Activated CD4-positive, alpha-beta T cell treated with anti-CD3 and anti-CD28 coated beads for 36 hours (primary cell): Measurements from ENCODE around the gene KCND1. TPM values are rescaled to one million over a fixed set of nuclear protein-coding genes. Genes with fewer than 3 reads are reported as not detected.

ENCODE experiments used
- ATAC-seq: fragments of 200-7000 bp; cut with Tn5 transposase; one replicate; pipeline ENCODE4 v1.10.0; 2021; ENCODE audit warnings: mild to moderate bottlenecking, moderate library complexity
- CTCF ChIA-PET: fragments of 350-600 bp; sonication (Branson Sonifier 250); formaldehyde crosslinking; loops from one replicate; lab custom pipeline; 2021; ENCODE audit warnings: antibody characterized with exemption; lab: Charles Lee
- POLR2A ChIA-PET: fragments of 350-600 bp; sonication (Branson Sonifier 250); formaldehyde crosslinking; loops from one replicate; lab custom pipeline; 2021; ENCODE audit warnings: antibody characterized with exemption, inconsistent platforms; lab: Charles Lee
- DNase-seq: peaks from one replicate; pipeline ENCODE4 v3.0.0-alpha.2; 2020
- H3K27ac Mint-ChIP-seq: one replicate; pipeline ENCODE4 v1.8.0; 2021; ENCODE audit warnings: mixed read lengths
- H3K27me3 Mint-ChIP-seq: one replicate; pipeline ENCODE4 v1.8.0; 2021; ENCODE audit warnings: mixed read lengths
- H3K36me3 Mint-ChIP-seq: one replicate; pipeline ENCODE4 v1.8.0; 2021; ENCODE audit warnings: low read depth, mixed read lengths
- H3K4me1 Mint-ChIP-seq: one replicate; pipeline ENCODE4 v1.8.0; 2021; ENCODE audit warnings: mixed read lengths
- H3K4me3 Mint-ChIP-seq: one replicate; pipeline ENCODE4 v1.8.0; 2021; ENCODE audit warnings: mild to moderate bottlenecking, moderate library complexity, mixed read lengths
- H3K9me3 Mint-ChIP-seq: one replicate; pipeline ENCODE4 v1.8.0; 2021; ENCODE audit warnings: low read depth, mixed read lengths
- intact Hi-C, 2 experiments: fragments of 100-400 bp; cut with DNase I in 1 of 2; cut with micrococcal nuclease in 1 of 2; formaldehyde crosslinking; loops; one replicate each; pipeline versions ENCODE4 v1.14.2 to v1.15.1; 2022 to 2024; cut with DNase I, micrococcal nuclease
- total RNA-seq, 2 experiments: library from RNA; stranded (reverse); gene quantifications; one replicate each; pipeline ENCODE4 v1.2.3, GENCODE V29; 2021

Gene KCND1
- total RNA-seq, 2 experiments from 2014 or later = 2.5 to 2.8 TPM

DNA sequence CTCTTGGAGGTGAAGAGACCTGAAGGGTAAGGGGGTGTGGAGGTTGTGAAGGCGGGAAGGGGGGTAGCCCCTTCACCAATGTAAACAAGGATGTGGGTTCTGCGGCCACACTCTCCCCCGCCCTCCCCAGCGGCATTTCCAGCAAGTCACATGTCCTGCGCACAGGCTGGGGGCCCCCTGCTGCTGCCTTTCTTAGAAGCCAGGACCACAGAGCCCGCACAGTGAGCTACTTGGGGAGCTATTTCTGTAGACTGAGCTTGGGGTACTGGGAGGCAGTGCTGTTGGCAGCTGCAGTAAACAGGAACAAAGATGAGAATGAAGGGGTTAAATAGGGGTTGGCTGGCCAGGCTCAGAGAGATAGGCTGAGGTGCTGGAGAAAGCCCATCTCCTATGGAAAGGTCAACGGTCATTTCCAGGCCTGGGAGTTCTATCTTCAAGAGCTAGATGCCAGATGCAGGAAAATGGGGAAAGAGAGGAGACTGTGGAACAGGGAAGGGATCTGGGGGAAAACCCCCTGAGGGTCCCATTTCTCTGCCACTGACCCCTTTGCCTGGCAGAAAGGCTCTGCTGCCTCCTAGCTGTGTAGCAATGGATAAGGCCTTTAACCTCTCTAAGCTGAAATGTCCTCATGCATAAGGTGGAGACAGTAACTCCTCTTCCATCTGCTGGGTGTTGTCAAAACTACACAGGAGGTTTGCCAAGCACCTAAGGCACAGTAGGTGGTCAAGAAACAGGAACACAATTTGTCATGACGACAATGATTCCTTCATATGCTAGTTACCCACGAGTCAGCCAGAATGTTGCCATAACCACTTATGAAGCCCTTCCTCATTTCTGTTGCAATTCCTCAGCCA, 34.4 kb downstream of the KCND1 start:
- H3K27me3 Mint-ChIP-seq = no peaks in the 10 kb centered on the region
- peaks cover 70% of the 10 kb centered on the region for H3K36me3 Mint-ChIP-seq
- intact Hi-C loops = loop anchor here (1.0 to 5.0 kb wide), 6 partner anchors 18 to 335 kb away; partner anchors contain the start of gene PIM2 (in 2 of the 2)
- CTCF ChIA-PET = interaction anchor here (0.6 to 2.3 kb wide), 8 partner anchors 9 to 218 kb away, joined by 3 to 17 read pairs (median 3); partner anchors contain the start of genes PIM2 and SLC35A2
- peak overlapping the region; percentile 96 for H3K27ac Mint-ChIP-seq
- peak overlapping the region; percentile 64 for H3K4me3 Mint-ChIP-seq
- H3K9me3 Mint-ChIP-seq = no peaks in the 10 kb centered on the region
- POLR2A ChIA-PET = interaction anchor here (0.6 to 5.3 kb wide), 12 partner anchors 13 to 306 kb away, joined by 3 to 86 read pairs (median 6); partner anchors contain the start of genes OTUD5, PIM2, PQBP1 and SLC35A2
- peaks cover 81% of the 10 kb centered on the region for H3K4me1 Mint-ChIP-seq
- DNase-seq (peak; percentile 93), ATAC-seq (peak; percentile 61)

DNA sequence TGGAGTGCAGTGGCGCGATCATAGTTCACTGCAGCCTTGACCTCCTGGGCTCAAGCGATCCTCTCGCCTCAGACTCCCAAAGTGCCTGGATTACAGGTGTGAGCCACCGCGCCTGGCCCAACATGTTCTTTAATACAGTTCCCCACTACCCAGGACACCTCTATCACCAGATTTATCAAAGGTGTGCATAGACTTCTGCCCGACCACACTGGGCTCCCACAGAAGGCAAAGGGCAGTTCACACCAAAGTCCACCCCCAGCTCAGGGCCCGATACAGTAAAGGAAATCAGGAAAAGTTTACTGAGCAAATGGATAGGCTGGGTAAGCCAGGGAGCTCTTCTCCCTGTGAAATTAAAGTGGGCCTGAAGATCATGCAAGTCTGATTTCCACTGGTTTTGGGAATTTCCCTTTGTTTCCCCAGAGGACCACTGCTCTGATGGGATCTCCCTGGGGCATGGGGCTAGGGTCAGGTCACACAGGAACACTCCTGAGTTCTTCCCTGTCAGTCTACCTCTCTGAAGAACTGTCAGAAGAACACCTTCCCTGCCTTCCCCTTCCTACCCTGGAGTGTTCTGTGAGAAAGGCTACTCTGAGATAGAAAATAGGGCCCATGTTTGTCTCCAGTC, 35.1 kb downstream of the KCND1 start:
- ChIA-PET CTCF (interaction anchor here (0.6 to 2.1 kb wide), 4 partner anchors 10 to 219 kb away, joined by 3 to 9 read pairs (median 5); partner anchors contain the start of gene SLC35A2), POLR2A (interaction anchor here (0.6 to 5.3 kb wide), 10 partner anchors 13 to 305 kb away, joined by 3 to 86 read pairs (median 6); partner anchors contain the start of genes OTUD5, PIM2, PQBP1 and SLC35A2)
- DNase-seq (no peak), ATAC-seq (peak; percentile 0)
- peak overlapping the region; percentile 64 for H3K4me3 Mint-ChIP-seq
- intact Hi-C loops = loop anchor here (1.0 to 5.0 kb wide), 6 partner anchors 17 to 336 kb away; partner anchors contain the start of gene PIM2 (in 2 of the 2)
- no peaks in the 10 kb centered on the region for H3K9me3 Mint-ChIP-seq
- H3K4me1 Mint-ChIP-seq = peaks cover 73% of the 10 kb centered on the region
- H3K27me3 Mint-ChIP-seq = no peaks in the 10 kb centered on the region
- H3K36me3 Mint-ChIP-seq = peaks cover 63% of the 10 kb centered on the region
- peak overlapping the region; percentile 96 for H3K27ac Mint-ChIP-seq

DNA sequence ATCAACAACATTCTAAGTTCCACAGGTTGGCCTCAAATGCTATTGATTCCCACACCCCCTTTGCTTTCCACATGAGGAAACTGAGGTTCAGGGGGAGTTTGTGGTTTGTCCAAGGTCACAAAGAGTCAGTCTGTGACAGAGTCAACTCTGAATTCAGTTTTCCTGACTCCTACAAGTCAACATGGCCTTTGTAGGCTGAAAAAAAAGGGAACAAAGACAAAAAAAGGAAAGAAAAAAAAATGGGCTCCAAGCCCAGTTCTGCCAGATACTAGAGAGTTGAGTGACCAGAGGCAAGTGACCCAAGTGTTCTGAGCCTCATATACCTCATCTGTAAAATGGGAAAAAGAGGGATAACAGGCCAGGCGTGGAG, 36.4 kb downstream of the KCND1 start:
- no peak for ATAC-seq
- Mint-ChIP-seq H3K9me3 (no peaks in the 10 kb centered on the region), H3K4me3 (peak overlapping the region; percentile 67), H3K4me1 (peaks cover 67% of the 10 kb centered on the region), H3K27me3 (no peaks in the 10 kb centered on the region), H3K27ac (peak overlapping the region; percentile 96), H3K36me3 (peaks cover 59% of the 10 kb centered on the region)
- DNase-seq = no peak
- intact Hi-C loops = loop anchor here in 1 of 2 experiments (5.0 kb wide), 3 partner anchors 198 to 337 kb away; no protein-coding TSS in a partner anchor
- POLR2A ChIA-PET = interaction anchor here (1.0 to 1.2 kb wide), 2 partner anchors 8 to 15 kb away, joined by 6 read pairs; no protein-coding TSS in a partner anchor
- CTCF ChIA-PET = interaction anchor here (1.0 kb wide), 1 partner anchor 16 kb away, joined by 5 read pairs; no protein-coding TSS in a partner anchor

DNA sequence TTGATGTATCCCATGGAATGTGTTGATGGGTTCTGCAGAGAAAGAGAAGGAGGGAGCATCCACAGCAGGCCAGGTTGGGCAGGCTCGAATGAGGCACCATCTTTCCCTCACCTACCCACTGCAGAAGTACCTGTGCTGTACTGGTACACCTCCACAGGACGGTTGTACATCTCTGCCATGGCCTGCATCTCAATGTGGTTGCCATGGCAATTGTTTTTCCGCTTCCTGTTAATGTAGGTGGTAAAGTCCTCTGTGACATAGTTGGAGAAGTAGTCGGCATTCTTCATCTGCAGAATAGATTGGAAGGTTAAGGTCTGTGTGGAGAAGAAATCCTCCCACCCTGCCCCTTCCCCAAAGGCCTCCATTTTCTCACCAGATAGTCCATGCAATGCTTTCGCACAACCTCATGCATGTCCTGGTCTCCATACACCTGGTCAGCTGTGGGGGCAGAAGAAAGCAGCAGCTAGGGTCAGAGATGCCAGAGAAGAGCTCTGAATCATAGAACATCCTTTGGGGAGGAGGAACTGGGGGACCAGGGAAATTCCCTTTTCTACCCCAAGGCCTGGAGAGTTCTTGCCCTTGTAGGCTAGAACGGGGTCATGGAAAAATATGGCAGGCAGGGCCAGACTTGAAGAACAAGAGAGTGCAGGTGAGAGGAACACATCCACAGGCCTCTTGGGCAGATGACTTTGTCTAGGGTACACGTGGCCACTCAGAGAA, 36.9 kb downstream of the KCND1 start:
- CTCF ChIA-PET = interaction anchor here (1.0 kb wide), 1 partner anchor 15 kb away, joined by 5 read pairs; no protein-coding TSS in a partner anchor
- peak; percentile 6 for ATAC-seq

DNA sequence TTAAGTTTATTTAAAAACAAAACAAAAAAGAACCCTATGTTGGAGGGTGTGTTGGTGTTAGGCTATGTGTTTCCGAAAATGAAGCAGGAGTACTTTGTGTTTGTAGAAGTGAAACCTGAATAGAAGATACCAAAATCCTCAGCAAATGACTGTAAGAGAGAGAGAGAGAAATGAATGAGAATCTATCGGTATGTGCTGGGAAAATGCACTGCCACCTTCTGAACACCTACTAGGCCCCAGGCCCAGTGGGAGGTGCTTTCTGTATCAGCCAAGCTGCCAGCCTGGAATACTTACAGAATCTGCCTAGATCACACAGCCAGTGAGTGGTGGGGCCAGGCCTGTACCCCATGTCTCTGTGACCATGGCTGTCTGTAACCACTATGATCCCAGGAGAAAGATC, 37.9 kb downstream of the KCND1 start:
- ATAC-seq (peak; percentile 20), DNase-seq (peak; percentile 63)
- H3K27ac Mint-ChIP-seq = peak overlapping the region; percentile 96
- peaks cover 54% of the 10 kb centered on the region for H3K4me1 Mint-ChIP-seq
- ChIA-PET CTCF (interaction anchor here (0.6 kb wide), 1 partner anchor 12 kb away, joined by 3 read pairs; no protein-coding TSS in a partner anchor), POLR2A (interaction anchor here (1.1 kb wide), 1 partner anchor 18 kb away, joined by 3 read pairs; no protein-coding TSS in a partner anchor)
- H3K27me3 Mint-ChIP-seq = no peaks in the 10 kb centered on the region
- no peaks in the 10 kb centered on the region for H3K9me3 Mint-ChIP-seq
- H3K36me3 Mint-ChIP-seq = peaks cover 54% of the 10 kb centered on the region
- intact Hi-C loops = no loop called here
- peak overlapping the region; percentile 67 for H3K4me3 Mint-ChIP-seq

More for the DNA sequence above, 36.9 kb downstream of the KCND1 start:
- intact Hi-C loops = loop anchor here in 1 of 2 experiments (5.0 kb wide), 3 partner anchors 197 to 338 kb away; no protein-coding TSS in a partner anchor
- peaks cover 59% of the 10 kb centered on the region for H3K36me3 Mint-ChIP-seq
- peak; percentile 53 for DNase-seq
- peaks cover 64% of the 10 kb centered on the region for H3K4me1 Mint-ChIP-seq
- H3K27ac Mint-ChIP-seq = peak overlapping the region; percentile 96
- H3K9me3 Mint-ChIP-seq = no peaks in the 10 kb centered on the region
- no peaks in the 10 kb centered on the region for H3K27me3 Mint-ChIP-seq
- peak overlapping the region; percentile 67 for H3K4me3 Mint-ChIP-seq
- POLR2A ChIA-PET = interaction anchor here (0.6 to 1.2 kb wide), 4 partner anchors 8 to 23 kb away, joined by 4 to 6 read pairs (median 5); partner anchors contain the start of genes OTUD5 and SLC35A2

DNA sequence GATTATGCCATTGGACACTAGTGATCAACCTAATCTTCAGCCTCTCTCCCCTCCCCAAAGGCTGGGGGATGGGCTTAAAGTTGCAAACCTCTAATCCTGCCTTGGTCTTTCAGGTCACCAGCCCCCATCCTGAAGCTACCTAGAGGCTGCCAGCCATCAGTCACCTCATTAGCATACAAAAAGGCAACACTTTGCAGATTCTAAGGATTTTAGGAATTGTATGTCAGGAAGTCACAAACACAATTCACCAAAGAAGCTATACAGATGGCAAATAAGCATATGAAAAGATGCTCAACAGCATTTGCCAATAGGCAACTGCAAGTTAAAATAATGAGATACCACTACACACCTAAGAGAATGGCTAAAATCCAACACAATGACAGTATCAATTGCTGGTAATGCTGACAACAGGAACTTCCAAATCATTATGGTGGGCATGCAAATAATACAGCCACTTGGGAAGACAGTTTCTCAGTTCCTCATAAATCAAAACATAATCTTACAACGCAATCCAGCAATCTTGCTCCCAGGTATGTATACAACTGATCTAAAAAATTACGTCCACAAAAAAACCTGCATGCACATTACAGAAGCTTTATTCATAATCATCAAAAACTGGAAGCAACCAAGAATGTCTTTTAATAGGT, 43.8 kb downstream of the KCND1 start:
- POLR2A ChIA-PET = no interaction called here
- intact Hi-C loops = no loop called here
- H3K27ac Mint-ChIP-seq = no peak overlapping the region

DNA sequence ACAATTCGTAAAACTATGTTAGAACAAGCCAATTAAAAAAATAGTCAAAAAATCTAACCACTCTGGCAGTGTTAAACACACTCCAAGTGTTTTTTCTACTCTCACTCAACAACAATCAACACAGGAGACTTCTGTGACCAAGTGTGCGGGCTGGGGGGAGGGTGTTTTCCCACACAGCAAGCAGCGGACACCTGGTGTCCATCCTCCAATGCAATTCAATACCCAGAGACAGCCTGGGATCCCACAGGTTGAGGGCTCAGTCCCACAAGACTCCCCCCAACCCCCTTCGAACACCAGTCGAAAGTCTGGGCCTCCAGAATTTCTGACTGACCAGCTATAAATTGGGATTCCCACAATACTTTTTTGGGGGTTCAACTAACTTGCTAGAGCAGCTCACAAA, 44.5 kb downstream of the KCND1 start:
- Mint-ChIP-seq H3K36me3 (peaks cover 38% of the 10 kb centered on the region), H3K27ac (peak overlapping the region; percentile 31), H3K27me3 (no peaks in the 10 kb centered on the region), H3K9me3 (no peaks in the 10 kb centered on the region), H3K4me1 (peaks cover 34% of the 10 kb centered on the region), H3K4me3 (no peak overlapping the region)
- intact Hi-C loops = no loop called here
- CTCF ChIA-PET = no interaction called here
- POLR2A ChIA-PET = no interaction called here
- DNase-seq (no peak), ATAC-seq (no peak)

More for the DNA sequence above, 43.8 kb downstream of the KCND1 start:
- CTCF ChIA-PET = no interaction called here
- ATAC-seq (no peak), DNase-seq (no peak)
- H3K4me3 Mint-ChIP-seq = no peak overlapping the region
- H3K27me3 Mint-ChIP-seq = no peaks in the 10 kb centered on the region
- peaks cover 31% of the 10 kb centered on the region for H3K4me1 Mint-ChIP-seq
- peaks cover 37% of the 10 kb centered on the region for H3K36me3 Mint-ChIP-seq
- no peaks in the 10 kb centered on the region for H3K9me3 Mint-ChIP-seq

DNA sequence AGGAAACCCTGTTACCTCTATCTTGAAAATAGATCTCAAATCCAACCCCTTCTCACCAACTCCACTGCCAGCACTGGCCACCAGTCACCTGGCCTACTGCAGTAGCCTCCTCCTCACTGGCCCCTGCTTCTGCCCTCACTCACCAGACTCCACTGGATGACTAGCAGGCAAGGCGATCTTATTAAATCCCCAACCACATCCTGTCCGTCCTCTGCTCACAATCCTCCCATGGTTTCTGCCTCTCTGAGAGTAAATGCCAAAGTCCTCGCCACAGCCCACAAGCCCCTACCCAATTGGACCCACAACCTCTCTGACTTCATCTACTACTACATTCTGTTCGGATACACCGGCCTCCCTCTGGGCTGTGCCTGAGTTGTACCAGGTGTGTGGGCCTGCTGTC, 47.4 kb downstream of the KCND1 start:
- no peak for ATAC-seq
- no peaks in the 10 kb centered on the region for H3K9me3 Mint-ChIP-seq
- CTCF ChIA-PET = interaction anchor here (0.7 kb wide), 1 partner anchor 271 kb away, joined by 3 read pairs; no protein-coding TSS in a partner anchor
- H3K27ac Mint-ChIP-seq = peak overlapping the region; percentile 49
- no peaks in the 10 kb centered on the region for H3K27me3 Mint-ChIP-seq
- POLR2A ChIA-PET = interaction anchor here (1.3 kb wide), 1 partner anchor 13 kb away, joined by 6 read pairs; no protein-coding TSS in a partner anchor
- no peak for DNase-seq
- intact Hi-C loops = no loop called here
- H3K4me3 Mint-ChIP-seq = no peak overlapping the region
- peaks cover 52% of the 10 kb centered on the region for H3K4me1 Mint-ChIP-seq
- H3K36me3 Mint-ChIP-seq = peaks cover 44% of the 10 kb centered on the region

DNA sequence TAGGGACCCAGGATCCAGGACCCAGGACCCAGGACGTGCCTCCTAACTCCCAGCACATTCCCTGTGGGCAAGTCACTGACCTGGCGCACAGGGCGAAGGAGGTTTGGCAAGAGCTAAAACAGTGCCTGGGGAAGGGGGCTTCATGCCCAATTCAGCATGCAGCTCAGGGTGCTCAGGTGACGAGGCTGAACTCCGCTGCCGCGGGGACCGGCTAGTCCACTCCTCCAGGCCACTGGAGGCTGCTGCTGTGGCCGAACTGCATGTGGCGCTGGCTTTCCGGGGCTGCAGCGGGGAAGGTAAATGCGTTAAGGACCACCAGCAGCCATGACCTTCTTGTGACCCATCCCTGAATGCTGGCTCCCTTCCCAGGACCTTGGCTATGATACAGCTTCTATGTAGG, 47.9 kb downstream of the KCND1 start:
- H3K4me3 Mint-ChIP-seq = no peak overlapping the region
- H3K27ac Mint-ChIP-seq = peak overlapping the region; percentile 49
- POLR2A ChIA-PET = interaction anchor here (1.3 kb wide), 1 partner anchor 13 kb away, joined by 6 read pairs; no protein-coding TSS in a partner anchor
- CTCF ChIA-PET = interaction anchor here (0.7 kb wide), 2 partner anchors 244 to 271 kb away, joined by 3 read pairs; no protein-coding TSS in a partner anchor
- peaks cover 52% of the 10 kb centered on the region for H3K4me1 Mint-ChIP-seq
- intact Hi-C loops = no loop called here
- H3K9me3 Mint-ChIP-seq = no peaks in the 10 kb centered on the region
- DNase-seq = no peak
- ATAC-seq = no peak
- H3K27me3 Mint-ChIP-seq = no peaks in the 10 kb centered on the region
- H3K36me3 Mint-ChIP-seq = peaks cover 46% of the 10 kb centered on the region

DNA sequence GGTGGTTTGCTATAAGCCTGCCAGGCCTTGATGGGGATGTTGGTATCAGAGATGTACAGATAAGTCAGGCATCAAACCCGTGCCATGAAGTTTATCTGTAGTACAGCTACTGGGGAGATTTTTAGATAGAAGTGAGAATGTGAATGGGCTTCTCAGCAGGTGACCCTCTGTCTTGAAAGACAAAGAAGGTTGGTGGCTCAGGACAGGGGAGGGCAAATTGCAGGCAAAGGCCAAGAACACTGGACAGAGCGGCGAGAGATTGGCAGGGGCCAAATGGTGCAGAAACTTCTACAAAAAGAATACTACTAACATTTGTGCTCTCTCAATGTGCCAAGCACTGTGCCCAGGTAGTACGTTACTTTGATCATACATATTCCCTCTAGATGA, 50.9 kb downstream of the KCND1 start:
- Mint-ChIP-seq H3K9me3 (no peaks in the 10 kb centered on the region), H3K4me1 (peaks cover 49% of the 10 kb centered on the region), H3K27ac (peak overlapping the region; percentile 96), H3K4me3 (peak overlapping the region; percentile 97), H3K27me3 (no peaks in the 10 kb centered on the region), H3K36me3 (peaks cover 63% of the 10 kb centered on the region)
- intact Hi-C loops = no loop called here
- DNase-seq (no peak), ATAC-seq (no peak)
- ChIA-PET CTCF (interaction anchor here (0.8 to 2.5 kb wide), 3 partner anchors 17 to 270 kb away, joined by 3 to 17 read pairs (median 4); partner anchors contain the start of genes PQBP1 and TIMM17B), POLR2A (interaction anchor here (0.9 to 4.9 kb wide), 6 partner anchors 9 to 35 kb away, joined by 3 to 86 read pairs (median 8); partner anchors contain the start of gene SLC35A2)
